Mesendoderm (in vitro differentiated cells): ENCODE data around the gene SPON1.
"Not testable (repeated sequence)": the region's sequence is repeated elsewhere in the genome, so short reads cannot be mapped to it uniquely, and the experiment has no call there.

Source experiments
- DNase-seq: peaks from one replicate; pipeline ENCODE4 v3.0.0; 2013
- H2AK5ac ChIP-seq: 2 replicates; pipeline ENCODE4 v1.6.1; 2013; ENCODE audit warnings: low read length, inconsistent platforms
- H2BK120ac ChIP-seq: 2 replicates; pipeline ENCODE4 v1.6.1; 2013; ENCODE audit warnings: low read depth, mild to moderate bottlenecking, low read length, moderate library complexity, mixed read lengths
- H2BK15ac ChIP-seq: replicated peaks from 2 replicates; pipeline ENCODE4 v1.6.1; 2013; ENCODE audit warnings: low read depth, mild to moderate bottlenecking, moderate library complexity
- H2BK5ac ChIP-seq: 2 replicates; pipeline ENCODE4 v1.6.1; 2013; ENCODE audit warnings: low read length, inconsistent platforms
- H3K18ac ChIP-seq: 2 replicates; pipeline ENCODE4 v1.6.1; 2013; ENCODE audit warnings: mild to moderate bottlenecking, low read length, mixed read lengths
- H3K23ac ChIP-seq: one replicate; pipeline ENCODE4 v1.6.1; 2013; ENCODE audit warnings: low read length
- H3K27ac ChIP-seq: 2 replicates; pipeline ENCODE4 v1.5.1; 2013; ENCODE audit warnings: low read depth, mild to moderate bottlenecking, inconsistent platforms, low read length, moderate library complexity
- H3K27me3 ChIP-seq: 2 replicates; pipeline ENCODE4 v1.6.1; 2013; ENCODE audit warnings: low read length, control low read depth, mild to moderate bottlenecking, inconsistent platforms; ENCODE audit not compliant: insufficient read depth, poor library complexity
- H3K36me3 ChIP-seq: 2 replicates; pipeline ENCODE4 v1.6.1; 2013; ENCODE audit warnings: low read length, inconsistent platforms; ENCODE audit not compliant: control insufficient read depth, insufficient read depth
- H3K4ac ChIP-seq: one replicate; pipeline ENCODE4 v1.6.1; 2013; ENCODE audit warnings: low read depth, mild to moderate bottlenecking, low read length, moderate library complexity
- H3K4me1 ChIP-seq: 2 replicates; pipeline ENCODE4 v1.6.1; 2013; ENCODE audit warnings: low read depth, low read length, inconsistent platforms; ENCODE audit not compliant: control insufficient read depth
- H3K4me2 ChIP-seq: 2 replicates; pipeline ENCODE4 v1.6.1; 2013; ENCODE audit warnings: low read length
- H3K4me3 ChIP-seq: 2 replicates; pipeline ENCODE4 v1.5.1; 2013; ENCODE audit warnings: mild to moderate bottlenecking, low read length
- H3K56ac ChIP-seq: one replicate; pipeline ENCODE4 v1.6.1; 2013; ENCODE audit warnings: low read length
- H3K79me1 ChIP-seq: 2 replicates; pipeline ENCODE4 v1.6.1; 2013; ENCODE audit warnings: low read length, inconsistent platforms
- H3K79me2 ChIP-seq: 2 replicates; pipeline ENCODE4 v1.6.1; 2013; ENCODE audit warnings: mild to moderate bottlenecking, low read length; ENCODE audit not compliant: control insufficient read depth, insufficient read depth
- H3K9ac ChIP-seq: 2 replicates; pipeline ENCODE4 v1.6.1; 2013; ENCODE audit warnings: low read length, inconsistent platforms
- H4K5ac ChIP-seq: one replicate; pipeline ENCODE4 v1.6.1; 2013; ENCODE audit warnings: low read length
- H4K8ac ChIP-seq: one replicate; pipeline ENCODE4 v1.6.1; 2013; ENCODE audit warnings: low read depth, mild to moderate bottlenecking, control low read depth, low read length, moderate library complexity
- WGBS: extraction: QIAGEN DNeasy Blood & Tissue Kit; methylation state at CpG from one replicate; pipeline ENCODE4 v1.1.7; 2013; ENCODE audit warnings: low lambda C conversion rate, missing lambda C conversion rate; ENCODE audit not compliant: insufficient coverage; ENCODE audit errors: extremely low coverage; 5-methylcytosine and 5-hydroxymethylcytosine counted together

The SPON1 gene

GRCh38 chr11:14278869-14279268 is 316.3 kb downstream of the SPON1 start:
- H3K9ac ChIP-seq, H3K79me1 ChIP-seq, H3K23ac ChIP-seq, H3K27me3 ChIP-seq, H3K79me2 ChIP-seq, H3K36me3 ChIP-seq, H3K27ac ChIP-seq, H3K56ac ChIP-seq, H2BK15ac ChIP-seq, H3K4me3 ChIP-seq, H3K4me2 ChIP-seq, H4K8ac ChIP-seq, H2BK5ac ChIP-seq, H4K5ac ChIP-seq, H3K4ac ChIP-seq, H3K18ac ChIP-seq, H3K4me1 ChIP-seq, H2BK120ac ChIP-seq, H2AK5ac ChIP-seq, DNase-seq: not testable (repeated sequence)
- no CpG with 5 or more reads among the region's 1 CpG for WGBS

GRCh38 chr11:14288189-14288935 is 325.8 kb downstream of the SPON1 start:
- no peak overlapping the region for H3K9ac ChIP-seq
- no peaks in the 10 kb centered on the region for H3K27me3 ChIP-seq
- no peak overlapping the region for H3K23ac ChIP-seq
- no peak overlapping the region for H3K4me3 ChIP-seq
- no peak overlapping the region for H2AK5ac ChIP-seq
- H4K8ac ChIP-seq = no peak overlapping the region
- H3K36me3 ChIP-seq = no peaks in the 10 kb centered on the region
- H3K4me2 ChIP-seq = no peak overlapping the region
- no peak overlapping the region for H2BK5ac ChIP-seq
- peaks cover 1% of the 10 kb centered on the region for H3K79me1 ChIP-seq
- H3K27ac ChIP-seq = no peak overlapping the region
- H3K18ac ChIP-seq = no peak overlapping the region
- H3K4ac ChIP-seq = no peak overlapping the region
- no peak for DNase-seq
- no peak overlapping the region for H2BK120ac ChIP-seq
- H4K5ac ChIP-seq = no peak overlapping the region
- no peaks in the 10 kb centered on the region for H3K4me1 ChIP-seq
- H3K56ac ChIP-seq = no peak overlapping the region
- H3K79me2 ChIP-seq = peaks cover 1% of the 10 kb centered on the region
- 100% methylated on average over 1 of the region's 2 CpGs for WGBS
- no peak overlapping the region for H2BK15ac ChIP-seq

- Histone ChIP-seq H3K9ac (no peak overlapping the region), H2AK5ac (no peak overlapping the region), H2BK120ac (no peak overlapping the region), H3K4ac (no peak overlapping the region), H2BK15ac (no peak overlapping the region), H3K36me3 (no peaks in the 10 kb centered on the region), H3K18ac (no peak overlapping the region), H3K27ac (no peak overlapping the region), H3K4me3 (no peak overlapping the region), H4K8ac (no peak overlapping the region), H3K79me1 (peaks cover 1% of the 10 kb centered on the region), H2BK5ac (no peak overlapping the region), H3K27me3 (no peaks in the 10 kb centered on the region), H3K56ac (no peak overlapping the region), H3K79me2 (peaks cover 1% of the 10 kb centered on the region), H3K4me2 (no peak overlapping the region), H4K5ac (no peak overlapping the region), H3K23ac (no peak overlapping the region), H3K4me1 (no peaks in the 10 kb centered on the region)
- WGBS = no CpG with 5 or more reads among the region's 3 CpGs
- DNase-seq = peak; percentile 78
Measured at GRCh38 chr11:14290422-14290821, 327.9 kb downstream of the SPON1 start.

- Histone ChIP-seq H3K4me2 (no peak overlapping the region), H3K23ac (no peak overlapping the region), H2BK120ac (no peak overlapping the region), H3K79me2 (peaks cover 70% of the 10 kb centered on the region), H4K5ac (no peak overlapping the region), H3K79me1 (peaks cover 4% of the 10 kb centered on the region), H3K4me3 (no peak overlapping the region), H4K8ac (no peak overlapping the region), H3K9ac (no peak overlapping the region), H2BK15ac (no peak overlapping the region), H3K56ac (no peak overlapping the region), H3K36me3 (no peaks in the 10 kb centered on the region), H3K27ac (no peak overlapping the region), H3K4me1 (peaks cover 6% of the 10 kb centered on the region), H3K4ac (no peak overlapping the region), H2AK5ac (no peak overlapping the region), H3K27me3 (no peaks in the 10 kb centered on the region), H3K18ac (no peak overlapping the region), H2BK5ac (no peak overlapping the region)
- no peak for DNase-seq
- WGBS = no CpG with 5 or more reads among the region's 1 CpG
Measured at GRCh38 chr11:14299921-14300320, 337.4 kb downstream of the SPON1 start.

GRCh38 chr11:14300661-14301304 is 338.3 kb downstream of the SPON1 start:
- no peak overlapping the region for H3K27ac ChIP-seq
- no peaks in the 10 kb centered on the region for H3K36me3 ChIP-seq
- peaks cover 4% of the 10 kb centered on the region for H3K79me1 ChIP-seq
- peaks cover 79% of the 10 kb centered on the region for H3K79me2 ChIP-seq
- H2BK5ac ChIP-seq = no peak overlapping the region
- no peak overlapping the region for H4K5ac ChIP-seq
- H3K56ac ChIP-seq = no peak overlapping the region
- peak; percentile 94 for DNase-seq
- no peak overlapping the region for H3K4me2 ChIP-seq
- WGBS = no CpG with 5 or more reads among the region's 6 CpGs
- H3K4me1 ChIP-seq = peaks cover 6% of the 10 kb centered on the region
- H3K27me3 ChIP-seq = no peaks in the 10 kb centered on the region
- no peak overlapping the region for H3K4ac ChIP-seq
- no peak overlapping the region for H2BK120ac ChIP-seq
- no peak overlapping the region for H4K8ac ChIP-seq
- no peak overlapping the region for H3K4me3 ChIP-seq
- no peak overlapping the region for H3K18ac ChIP-seq
- H3K9ac ChIP-seq = no peak overlapping the region
- no peak overlapping the region for H2BK15ac ChIP-seq
- no peak overlapping the region for H2AK5ac ChIP-seq
- H3K23ac ChIP-seq = no peak overlapping the region
